Body of pancreas (tissue), 4 donors: ENCODE results near the gene SOX11. TPM values are rescaled to one million over a fixed set of nuclear protein-coding genes. Genes with fewer than 3 reads are reported as not detected.
A peak's percentile ranks its signal among the peaks of the same experiment; 100 is the strongest.
"Not testable (repeated sequence)": the region's sequence is repeated elsewhere in the genome, so short reads cannot be mapped to it uniquely, and the experiment has no call there.

Source experiments
- ATAC-seq: fragments of 150-250 bp; one replicate; pipeline ENCODE4 v1.9.1; 2016
- DNase-seq, 4 donors: peaks; one replicate each; pipeline ENCODE4 v3.0.0-alpha.2; 2019
- H3K27ac ChIP-seq, 4 donors: fragments of 200-600 bp; sonication (generic); 1 replicate in 3 of 4; 2 replicates in 1 of 4; pipeline versions ENCODE4 v1.5.1 to v1.6.1; 2016 to 2019; ENCODE audit warnings: mild to moderate bottlenecking in 1 of 4, mixed read lengths in 1 of 4, moderate library complexity in 1 of 4
- H3K27me3 ChIP-seq, 2 donors: fragments of 200-600 bp; sonication (generic); one replicate each; pipeline ENCODE4 v1.6.0; 2016; ENCODE audit warnings: mild to moderate bottlenecking in 1 of 2
- H3K36me3 ChIP-seq, 2 donors: fragments of 200-600 bp; sonication (generic); replicated peaks in 1 of 2; 2 replicates each; pipeline ENCODE4 v1.5.1; 2016; ENCODE audit warnings: low read depth in 2 of 2; ENCODE audit not compliant: insufficient read depth in 1 of 2
- H3K4me1 ChIP-seq: fragments of 200-600 bp; sonication (generic); one replicate; pipeline ENCODE4 v1.6.0; 2016
- H3K4me3 ChIP-seq, 2 donors: fragments of 200-600 bp; sonication (generic); 1 replicate in 1 of 2; 2 replicates in 1 of 2; pipeline ENCODE4 v1.5.1; 2016 to 2019
- H3K9me3 ChIP-seq, 3 donors: fragments of 200-600 bp; sonication (generic); 1 replicate in 2 of 3; 2 replicates in 1 of 3; pipeline ENCODE4 v1.5.1; 2016
- CTCF ChIP-seq, 7 experiments: fragments of 450-650 bp in 4 of 7; fragments of 200-600 bp in 3 of 7; sonication (generic) in 3 of 7; IDR thresholded peaks; one replicate each; pipeline ENCODE4 v1.5.1; 2016 to 2019; ENCODE audit warnings: antibody characterized with exemption in 7 of 7
- POLR2A ChIP-seq, 3 donors: fragments of 450-650 bp; IDR thresholded peaks; one replicate each; pipeline ENCODE4 v1.6.1; 2016; ENCODE audit warnings: antibody characterized with exemption in 3 of 3, mild to moderate bottlenecking in 2 of 3
- WGBS, 2 donors: methylation state at CpG; one replicate each; pipeline ENCODE4 v1.1.5; 2017; 5-methylcytosine and 5-hydroxymethylcytosine counted together
- intact Hi-C: fragments of 100-400 bp; cut with DNase I; formaldehyde crosslinking; loops from one replicate; pipeline ENCODE4 v1.15.1; 2023
- total RNA-seq, 2 donors: library from RNA; depleted of rRNA; stranded (reverse); fragments of >200 nt; gene quantifications; one replicate each; pipeline ENCODE4 v1.1.0, GENCODE V29; 2016

Gene SOX11
- total RNA-seq, result under 1 TPM in 1 of 2 donors, not detected in 1; under 0.01 TPM

GRCh38 chr2:5691985-5692529 lies at the start of gene SOX11:
Gene SOX11, plus strand, starts transcription at chr2:5692384. Its CDS starts 338 bp downstream, at chr2:5692722.
- TF ChIP-seq CTCF (IDR thresholded peaks at IDR 0.05), result no peak
- TF ChIP-seq POLR2A (IDR thresholded peaks at IDR 0.05), result no peak
- DNase-seq (peak in 1 of 4 donors; percentile 23), ATAC-seq (no peak)
- Histone ChIP-seq H3K4me3 (no peak within 1 kb of the TSS), H3K27ac (no peak within 1 kb of the TSS), H3K36me3 (no peaks in the 10 kb centered on the region), H3K27me3 (peaks cover 0 to 21% of the 10 kb centered on the region in 2 donors), H3K4me1 (peaks cover 40% of the 10 kb centered on the region), H3K9me3 (no peaks in the 10 kb centered on the region)
- intact Hi-C loops, result no loop called here
- WGBS, 2 donors, result 2 to 5% methylated on average over 24 to 42 of the region's 60 CpGs

- H3K27ac ChIP-seq, H3K4me3 ChIP-seq, H3K4me1 ChIP-seq, H3K36me3 ChIP-seq, H3K9me3 ChIP-seq, H3K27me3 ChIP-seq, intact Hi-C loops, ATAC-seq, DNase-seq: not testable (repeated sequence)
- 42 to 49% methylated on average over 2 of the region's 2 CpGs for WGBS, 2 donors
Observed at GRCh38 chr2:5652734-5653133, 39.5 kb upstream of the SOX11 start.

- 68 to 81% methylated on average over 4 of the region's 4 CpGs for WGBS, 2 donors
- H3K36me3 ChIP-seq, H3K4me3 ChIP-seq, intact Hi-C loops, ATAC-seq, H3K4me1 ChIP-seq, H3K9me3 ChIP-seq, DNase-seq, H3K27ac ChIP-seq, H3K27me3 ChIP-seq: not testable (repeated sequence)
Observed at GRCh38 chr2:5653756-5654155, 38.4 kb upstream of the SOX11 start.

- 37 to 47% methylated on average over 4 of the region's 4 CpGs for WGBS, 2 donors
- no peak for DNase-seq
Observed at GRCh38 chr2:5657231-5657630, 35.0 kb upstream of the SOX11 start.

GRCh38 chr2:5660591-5660990 lies 31.6 kb upstream of the SOX11 start:
- Histone ChIP-seq H3K27ac (no peak overlapping the region), H3K4me1 (no peaks in the 10 kb centered on the region), H3K4me3 (no peak overlapping the region), H3K9me3 (no peaks in the 10 kb centered on the region), H3K27me3 (no peaks in the 10 kb centered on the region), H3K36me3 (no peaks in the 10 kb centered on the region)
- no peak for ATAC-seq
- no peak for TF ChIP-seq POLR2A (IDR thresholded peaks at IDR 0.05)
- TF ChIP-seq CTCF (IDR thresholded peaks at IDR 0.05), result no peak
- intact Hi-C loops, result no loop called here
- 39 to 60% methylated on average over 3 of the region's 3 CpGs for WGBS, 2 donors
- DNase-seq, result no peak

More at GRCh38 chr2:5657231-5657630, 35.0 kb upstream of the SOX11 start:
- ATAC-seq, result no peak
- TF ChIP-seq POLR2A (IDR thresholded peaks at IDR 0.05) (no peak), CTCF (IDR thresholded peaks at IDR 0.05) (no peak)
- Histone ChIP-seq H3K36me3 (no peaks in the 10 kb centered on the region), H3K4me3 (no peak overlapping the region), H3K27ac (no peak overlapping the region), H3K9me3 (no peaks in the 10 kb centered on the region), H3K4me1 (no peaks in the 10 kb centered on the region), H3K27me3 (no peaks in the 10 kb centered on the region)
- intact Hi-C loops, result no loop called here

GRCh38 chr2:5661362-5661761 lies 30.8 kb upstream of the SOX11 start:
- TF ChIP-seq POLR2A (IDR thresholded peaks at IDR 0.05), result no peak
- no peak for TF ChIP-seq CTCF (IDR thresholded peaks at IDR 0.05)
- DNase-seq (no peak), ATAC-seq (no peak)
- Histone ChIP-seq H3K9me3 (no peaks in the 10 kb centered on the region), H3K27me3 (no peaks in the 10 kb centered on the region), H3K4me3 (no peak overlapping the region), H3K4me1 (no peaks in the 10 kb centered on the region), H3K27ac (no peak overlapping the region), H3K36me3 (no peaks in the 10 kb centered on the region)
- 69 to 75% methylated on average over 5 of the region's 5 CpGs for WGBS, 2 donors
- intact Hi-C loops, result no loop called here
